Ishikawa (cell line): ENCODE results near the gene NDUFB5.

Experiments
- CREB1 ChIP-seq: IDR thresholded peaks from 2 replicates; pipeline ENCODE4 v1.6.1; 2012; ENCODE audit warnings: low read depth
- EP300 ChIP-seq: IDR thresholded peaks from 2 replicates; pipeline ENCODE4 v1.6.1; 2012; ENCODE audit warnings: borderline replicate concordance
- NFIC ChIP-seq: IDR thresholded peaks from 2 replicates; pipeline ENCODE4 v1.6.1; 2012
- RAD21 ChIP-seq: IDR thresholded peaks from 2 replicates; pipeline ENCODE4 v1.6.1; 2012; ENCODE audit warnings: low read depth
- TAF1 ChIP-seq: IDR thresholded peaks from 2 replicates; pipeline ENCODE4 v1.6.1; 2012; ENCODE audit warnings: low read depth, mild to moderate bottlenecking
- TCF12 ChIP-seq: IDR thresholded peaks from 2 replicates; pipeline ENCODE4 v1.6.1; 2012; ENCODE audit warnings: low read depth
- YY1 ChIP-seq: IDR thresholded peaks from 2 replicates; pipeline ENCODE4 v1.6.1; 2012; ENCODE audit warnings: low read depth
- TF ChIP-seq, protein P1 (sequence below): IDR thresholded peaks from 2 replicates; pipeline ENCODE4 v1.6.1; 2012
- TF ChIP-seq, protein P2 (sequence below): IDR thresholded peaks from 2 replicates; pipeline ENCODE4 v1.6.1; 2012; ENCODE audit warnings: low read depth, mild to moderate bottlenecking

DNA sequence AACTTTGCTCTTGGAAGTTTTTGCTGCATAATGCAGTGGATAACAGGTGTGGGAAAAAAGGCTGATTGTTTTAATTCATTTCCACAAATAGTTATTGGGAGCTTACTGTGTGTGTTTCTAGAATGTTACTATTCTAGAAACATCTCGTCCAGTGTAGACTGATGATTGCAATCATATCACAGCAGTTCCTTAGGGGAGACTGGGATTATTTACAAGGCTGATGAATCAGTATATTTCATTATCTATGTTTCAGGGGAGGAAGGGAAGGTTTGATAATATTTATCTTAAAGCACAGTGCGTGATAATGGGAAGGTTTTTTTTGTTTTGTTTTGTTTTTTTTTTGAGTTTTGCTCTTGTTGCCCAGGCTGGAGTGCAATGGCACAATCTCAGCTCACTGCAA, 50.6 kb downstream of the NDUFB5 start:
- TF ChIP-seq TCF12 (no peak), EP300 (no peak), CREB1 (no peak), TAF1 (no peak), NFIC (no peak), RAD21 (no peak), YY1 (no peak)
- TF ChIP-seq, protein P1, sequence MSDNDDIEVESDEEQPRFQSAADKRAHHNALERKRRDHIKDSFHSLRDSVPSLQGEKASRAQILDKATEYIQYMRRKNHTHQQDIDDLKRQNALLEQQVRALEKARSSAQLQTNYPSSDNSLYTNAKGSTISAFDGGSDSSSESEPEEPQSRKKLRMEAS = no peak
- TF ChIP-seq, protein P2, sequence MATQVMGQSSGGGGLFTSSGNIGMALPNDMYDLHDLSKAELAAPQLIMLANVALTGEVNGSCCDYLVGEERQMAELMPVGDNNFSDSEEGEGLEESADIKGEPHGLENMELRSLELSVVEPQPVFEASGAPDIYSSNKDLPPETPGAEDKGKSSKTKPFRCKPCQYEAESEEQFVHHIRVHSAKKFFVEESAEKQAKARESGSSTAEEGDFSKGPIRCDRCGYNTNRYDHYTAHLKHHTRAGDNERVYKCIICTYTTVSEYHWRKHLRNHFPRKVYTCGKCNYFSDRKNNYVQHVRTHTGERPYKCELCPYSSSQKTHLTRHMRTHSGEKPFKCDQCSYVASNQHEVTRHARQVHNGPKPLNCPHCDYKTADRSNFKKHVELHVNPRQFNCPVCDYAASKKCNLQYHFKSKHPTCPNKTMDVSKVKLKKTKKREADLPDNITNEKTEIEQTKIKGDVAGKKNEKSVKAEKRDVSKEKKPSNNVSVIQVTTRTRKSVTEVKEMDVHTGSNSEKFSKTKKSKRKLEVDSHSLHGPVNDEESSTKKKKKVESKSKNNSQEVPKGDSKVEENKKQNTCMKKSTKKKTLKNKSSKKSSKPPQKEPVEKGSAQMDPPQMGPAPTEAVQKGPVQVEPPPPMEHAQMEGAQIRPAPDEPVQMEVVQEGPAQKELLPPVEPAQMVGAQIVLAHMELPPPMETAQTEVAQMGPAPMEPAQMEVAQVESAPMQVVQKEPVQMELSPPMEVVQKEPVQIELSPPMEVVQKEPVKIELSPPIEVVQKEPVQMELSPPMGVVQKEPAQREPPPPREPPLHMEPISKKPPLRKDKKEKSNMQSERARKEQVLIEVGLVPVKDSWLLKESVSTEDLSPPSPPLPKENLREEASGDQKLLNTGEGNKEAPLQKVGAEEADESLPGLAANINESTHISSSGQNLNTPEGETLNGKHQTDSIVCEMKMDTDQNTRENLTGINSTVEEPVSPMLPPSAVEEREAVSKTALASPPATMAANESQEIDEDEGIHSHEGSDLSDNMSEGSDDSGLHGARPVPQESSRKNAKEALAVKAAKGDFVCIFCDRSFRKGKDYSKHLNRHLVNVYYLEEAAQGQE = no peak
